SIG-M5 treated with dmso at 0.1 percent for 504 hours (cell line): ENCODE data around the gene ATG4C.
"Not testable (repeated sequence)": the region's sequence is repeated elsewhere in the genome, so short reads cannot be mapped to it uniquely, and the experiment has no call there.

Source experiments
- DNase-seq: peaks from one replicate; lab custom pipeline; 2025; ENCODE audit not compliant: unreplicated experiment; lab: John Stamatoyannopoulos, UW

Gene ATG4C

DNA sequence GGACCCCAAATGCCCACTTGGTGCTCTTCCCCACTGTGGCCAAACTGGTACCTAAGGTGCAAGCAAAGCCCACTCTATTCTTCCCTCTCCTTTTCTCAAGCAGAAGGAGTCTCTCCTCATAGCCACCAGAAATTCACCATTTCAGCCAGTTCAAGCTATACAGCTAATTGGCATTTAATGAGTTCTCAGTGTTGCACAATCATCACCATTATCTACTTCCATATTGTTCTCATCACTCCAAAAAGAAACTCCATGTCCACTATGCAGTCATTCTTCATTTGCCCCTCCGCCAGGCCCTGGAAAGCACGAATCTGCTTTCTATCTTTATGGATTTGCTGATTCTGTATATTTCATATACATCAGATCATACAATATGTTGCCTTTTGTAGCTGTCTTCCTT is 9.9 kb upstream of the ATG4C start:
- DNase-seq, result no peak

DNA sequence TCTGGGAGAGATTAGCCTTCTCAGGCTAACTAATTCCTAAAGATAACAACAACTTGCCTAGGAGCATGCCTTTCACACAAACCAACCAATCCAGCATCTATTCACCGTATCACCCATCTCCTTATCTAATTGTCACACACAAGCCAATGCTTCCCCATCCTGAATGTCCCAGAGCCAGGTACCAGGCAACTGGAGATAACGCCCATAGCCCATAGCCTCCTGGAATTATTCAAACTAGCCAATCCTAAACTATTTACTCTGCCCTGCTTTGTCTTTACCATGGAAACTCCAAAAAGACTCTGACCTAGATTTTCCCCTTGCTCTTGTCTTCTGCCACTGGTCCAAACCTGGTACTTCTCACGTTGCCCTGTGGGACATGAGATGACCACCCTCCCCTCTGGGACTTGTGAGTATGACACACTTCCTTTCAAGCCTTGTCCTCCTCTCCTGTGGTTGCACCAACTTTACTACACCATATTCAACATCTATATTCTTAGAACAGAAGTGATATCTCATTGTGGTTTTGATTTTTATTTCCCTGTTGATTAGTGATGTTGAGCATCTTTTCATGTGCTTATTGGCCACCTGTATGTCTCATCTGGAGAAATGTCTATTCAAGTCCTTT is 8.8 kb upstream of the ATG4C start:
- no peak for DNase-seq

DNA sequence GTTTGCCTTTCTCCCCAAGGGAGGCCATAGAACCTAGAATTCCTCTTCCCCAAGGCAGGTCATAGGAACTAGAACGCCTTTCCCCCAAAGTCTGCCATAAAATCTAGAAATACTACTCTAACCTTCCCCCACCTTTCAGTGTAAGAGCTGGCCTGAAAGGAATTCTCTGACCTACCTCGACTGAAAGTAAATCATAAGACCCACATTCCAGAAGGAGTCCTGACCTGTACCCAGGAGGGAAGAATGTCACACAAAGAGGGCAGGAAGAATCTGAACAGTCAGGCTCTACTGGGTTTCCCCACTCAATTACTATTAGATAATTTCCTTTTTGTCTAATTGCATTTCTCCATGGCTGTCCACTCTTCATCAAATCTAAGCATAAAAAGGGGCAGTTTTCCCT is 5.7 kb upstream of the ATG4C start:
- DNase-seq, result no peak

DNA sequence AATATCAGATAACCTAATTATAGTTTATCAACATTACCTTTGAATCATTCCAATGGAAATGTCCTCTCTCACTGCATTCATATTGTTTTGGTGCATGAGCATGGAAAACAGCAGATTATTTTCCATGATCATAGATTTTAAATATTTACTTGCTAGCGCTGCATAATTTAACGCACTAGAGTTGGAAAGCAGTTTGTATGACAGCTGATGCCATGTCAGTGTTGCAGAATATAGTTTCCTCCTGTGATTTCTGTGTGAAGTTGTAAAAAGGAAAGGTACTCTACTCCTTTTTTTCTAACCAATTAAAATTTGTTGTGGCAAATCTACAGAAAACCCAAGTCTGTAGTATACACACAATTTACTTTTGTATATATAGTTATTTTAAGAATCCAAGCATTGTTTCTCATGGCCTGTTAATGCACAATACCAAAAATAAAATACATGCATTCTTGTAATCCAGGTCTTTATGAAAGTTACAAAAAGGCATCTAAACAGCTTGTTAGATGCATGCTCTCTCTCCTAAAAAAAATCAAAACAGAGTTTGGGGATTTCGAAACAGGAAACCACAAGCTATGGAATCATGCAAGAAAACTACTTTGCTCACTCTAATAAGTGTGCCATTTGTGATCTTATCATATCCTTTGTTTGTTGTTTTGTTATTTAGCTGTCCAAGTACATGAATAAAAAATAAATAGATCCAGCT is 1.9 kb upstream of the ATG4C start:
- DNase-seq, result no peak

DNA sequence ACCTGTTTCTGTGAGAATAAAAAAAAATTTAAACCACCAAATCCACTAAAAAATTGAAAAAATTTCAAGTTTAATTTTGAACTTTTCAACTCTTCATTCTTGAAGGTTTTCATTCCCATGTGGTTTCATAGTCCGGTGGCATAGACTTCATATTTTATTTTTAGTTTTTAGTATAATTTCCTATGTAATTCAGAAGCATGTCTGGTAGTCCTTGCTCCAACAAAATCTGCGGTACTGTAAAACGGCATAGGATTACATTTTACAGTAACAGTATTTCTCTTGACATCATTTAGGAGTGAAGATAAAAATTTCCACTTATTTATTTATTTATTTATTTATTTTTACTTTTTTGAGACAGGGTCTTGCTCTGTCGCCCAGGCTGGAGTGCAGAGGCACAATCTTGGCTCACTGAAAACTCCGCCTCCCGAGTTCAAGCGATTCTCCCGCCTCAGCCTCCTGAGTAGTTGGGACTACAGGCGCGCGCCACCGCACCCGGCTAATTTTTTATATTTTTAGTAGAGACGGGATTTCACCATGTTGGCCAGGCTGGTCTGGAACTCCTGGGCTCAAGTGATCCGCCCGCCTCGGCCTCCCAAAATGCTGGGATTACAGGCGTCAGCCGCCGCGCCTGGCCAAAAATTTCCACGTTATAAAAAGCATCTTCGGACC is 1.3 kb upstream of the ATG4C start:
- DNase-seq, result not testable (repeated sequence)

DNA sequence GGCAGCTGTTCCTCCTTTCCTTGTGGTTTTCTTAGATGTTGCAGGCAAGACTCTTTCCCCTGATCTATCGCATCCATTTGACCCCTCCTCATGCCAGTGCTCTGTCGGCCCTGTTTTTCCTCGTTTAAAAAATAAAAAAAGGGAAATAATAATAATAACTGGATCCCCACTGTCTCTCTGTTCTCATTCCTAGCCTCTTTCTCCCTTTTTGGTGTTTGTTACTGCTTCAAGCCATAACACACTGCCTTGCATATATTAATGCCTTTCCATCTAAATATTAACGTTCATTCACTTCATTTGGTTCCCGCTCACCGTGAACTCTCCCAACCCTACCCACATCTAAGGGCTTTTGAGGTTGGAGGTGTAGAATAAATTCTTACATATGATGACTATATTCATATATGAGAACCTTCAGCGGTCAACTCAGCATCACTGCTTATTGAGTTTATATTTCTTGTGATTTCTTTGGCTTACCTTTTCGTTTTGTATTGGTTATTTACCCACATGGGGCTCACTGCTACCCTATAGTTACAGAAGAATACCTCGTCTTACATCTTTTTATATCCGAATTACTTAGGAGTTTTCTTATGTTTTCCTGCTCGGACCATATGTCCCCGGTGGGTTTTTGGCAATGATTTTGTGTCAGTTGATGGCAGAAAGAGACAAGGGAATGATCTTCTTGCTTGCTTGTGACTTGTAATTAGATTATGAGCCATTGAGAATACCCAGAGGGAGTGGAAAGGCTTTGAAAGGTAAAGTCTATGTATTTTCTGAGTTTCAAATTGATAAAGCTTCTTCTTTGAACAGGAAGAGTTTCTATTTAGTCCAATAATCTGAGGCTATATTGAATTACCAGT is 805 bp downstream of the ATG4C start:
- DNase-seq, result peak; percentile 69

- no peak for DNase-seq
Observed at GRCh38 chr1:62790716-62791115, 6.8 kb downstream of the ATG4C start.

GRCh38 chr1:62794053-62794452 is 10.1 kb downstream of the ATG4C start:
- no peak for DNase-seq

- DNase-seq, result peak; percentile 56
Observed at GRCh38 chr1:62796221-62796620, 12.3 kb downstream of the ATG4C start.

DNA sequence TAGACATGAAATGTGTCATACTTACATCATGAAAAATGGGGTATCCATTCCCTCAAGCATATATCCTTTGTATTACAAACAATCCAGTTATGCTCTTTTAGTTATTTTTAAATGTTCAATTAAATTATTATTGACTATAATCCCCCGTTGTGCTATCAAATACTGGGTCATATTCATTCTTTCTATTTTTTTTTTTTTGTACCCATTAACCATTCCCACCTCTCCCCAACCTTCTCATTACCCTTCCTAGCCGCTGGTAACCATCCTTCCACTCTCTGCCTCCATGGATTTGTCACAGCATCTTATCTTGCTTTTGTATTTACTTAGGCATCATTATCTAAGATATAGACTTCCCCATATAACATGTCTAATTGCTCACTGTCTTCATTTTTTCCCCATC is 15.8 kb downstream of the ATG4C start:
- DNase-seq, result no peak

DNA sequence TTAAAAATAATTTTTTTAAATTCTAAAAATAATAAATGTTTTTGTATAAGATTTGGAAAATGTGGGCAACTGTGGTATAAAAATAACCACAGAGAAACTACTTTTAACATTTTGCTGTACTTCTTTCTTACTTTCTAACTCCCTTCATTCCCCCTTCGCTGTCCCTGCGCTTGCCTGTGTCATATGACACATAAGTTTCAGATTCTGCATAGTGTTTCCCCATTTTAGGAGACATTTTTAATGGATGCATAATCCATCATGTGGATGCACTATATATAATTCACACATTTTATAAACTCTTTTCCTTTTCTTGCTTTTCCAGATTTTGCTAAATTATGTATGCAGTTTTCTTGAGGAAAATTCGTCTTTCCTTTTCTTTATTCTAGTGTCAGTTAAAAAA is 16.3 kb downstream of the ATG4C start:
- DNase-seq, result peak; percentile 44

DNA sequence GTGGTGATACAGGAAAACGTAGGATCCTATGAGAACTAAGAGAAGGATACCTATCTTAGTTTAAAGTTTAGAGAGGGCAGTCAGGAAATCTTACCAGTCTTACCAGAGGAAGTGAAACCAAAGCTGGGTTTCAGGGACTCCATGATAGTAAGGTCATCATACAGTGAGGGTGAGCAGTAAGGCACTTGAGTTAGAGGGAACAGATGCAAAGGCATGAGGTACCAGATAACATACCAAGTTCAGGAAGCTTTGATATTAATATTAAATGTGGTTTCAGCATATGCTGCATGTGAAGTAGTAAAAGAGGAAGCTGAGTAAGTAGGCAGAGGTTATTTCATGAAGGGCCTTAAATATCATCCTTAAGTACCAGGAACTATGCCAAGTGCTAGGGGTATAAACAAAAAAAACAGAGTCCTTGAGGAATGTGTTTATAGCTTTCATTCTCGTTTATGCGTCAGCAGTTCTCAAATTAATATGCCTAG is 16.9 kb downstream of the ATG4C start:
- peak; percentile 75 for DNase-seq

GRCh38 chr1:62809788-62810187 is 25.9 kb downstream of the ATG4C start:
- no peak for DNase-seq

GRCh38 chr1:62810420-62811274 is 26.7 kb downstream of the ATG4C start:
- peak; percentile 8 for DNase-seq

GRCh38 chr1:62823556-62823955 is 39.6 kb downstream of the ATG4C start:
- DNase-seq, result no peak

DNA sequence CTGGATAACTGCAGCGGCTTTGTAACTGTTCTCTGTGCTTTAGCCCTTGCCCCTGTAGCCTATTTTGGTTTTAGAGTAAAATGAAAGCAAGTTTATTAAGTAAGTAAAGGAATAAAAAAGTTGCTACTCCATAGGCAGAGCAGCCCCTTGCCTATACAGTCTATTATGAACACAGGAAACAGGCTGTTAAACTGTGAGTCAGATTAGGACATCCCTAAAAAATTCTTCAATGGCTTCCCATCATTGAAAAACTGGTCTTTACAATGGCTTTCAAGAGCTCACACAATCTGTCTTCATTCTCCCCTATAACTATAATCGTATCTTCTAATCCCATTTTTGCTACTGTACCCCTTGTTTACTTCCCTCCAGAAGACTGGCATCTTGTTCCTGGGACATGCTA is 43.0 kb downstream of the ATG4C start:
- no peak for DNase-seq

DNA sequence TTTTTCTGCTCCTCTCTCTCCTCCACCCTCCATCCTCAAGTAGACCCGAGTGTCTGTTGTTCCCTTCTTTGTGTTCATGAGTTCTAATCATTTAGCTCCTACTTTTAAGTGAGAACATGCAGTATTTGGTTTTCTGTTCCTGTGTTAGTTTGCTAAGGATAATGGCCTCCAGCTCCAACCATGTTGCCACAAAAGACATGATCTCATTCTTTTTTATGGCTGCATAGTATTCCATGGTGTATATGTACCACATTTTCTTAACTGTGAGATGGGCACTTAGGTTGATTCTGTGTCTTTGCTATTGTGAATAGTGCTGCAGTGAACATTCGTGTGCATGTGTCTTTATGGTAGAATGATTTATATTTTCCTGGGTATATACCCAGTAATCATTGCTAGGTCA is 43.9 kb downstream of the ATG4C start:
- DNase-seq, result not testable (repeated sequence)

DNA sequence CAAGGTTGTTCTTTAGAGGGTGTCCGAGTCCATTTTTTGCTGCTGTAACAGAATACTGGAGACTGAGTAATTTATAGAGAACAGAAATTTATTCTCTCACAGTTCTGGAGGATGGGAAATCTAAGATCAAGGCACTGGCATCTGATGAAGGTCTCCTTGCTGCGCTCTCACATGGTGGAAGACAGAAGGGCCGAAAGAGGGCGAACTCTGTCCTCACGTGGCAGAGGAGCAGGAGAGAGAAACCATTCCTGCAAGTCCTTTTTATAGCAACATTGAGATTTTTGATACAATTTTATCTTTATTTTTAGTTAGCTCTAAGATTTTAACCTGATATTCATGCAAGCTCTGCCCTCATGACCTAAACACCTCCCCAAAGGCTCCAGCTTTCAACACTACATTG is 48.3 kb downstream of the ATG4C start:
- no peak for DNase-seq

DNA sequence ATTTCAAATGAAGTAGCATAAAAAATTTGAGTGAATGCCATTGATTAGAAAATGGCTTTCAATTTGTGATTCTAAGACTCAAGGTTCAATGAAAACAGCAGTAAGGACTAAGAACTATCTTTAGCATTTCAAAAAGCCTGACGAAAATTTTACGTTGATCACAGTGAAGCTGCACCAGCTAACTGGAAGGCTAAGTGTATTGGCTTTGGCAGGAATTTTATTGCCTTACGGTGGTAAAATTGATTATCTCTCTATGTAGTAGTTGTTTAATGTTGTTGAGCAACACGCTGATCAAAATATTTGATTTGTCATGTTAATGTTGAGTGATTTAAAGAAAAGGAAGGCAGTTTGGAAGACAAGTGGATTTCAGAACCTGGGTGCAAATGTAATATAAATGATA is 49.6 kb downstream of the ATG4C start:
- DNase-seq, result no peak

DNA sequence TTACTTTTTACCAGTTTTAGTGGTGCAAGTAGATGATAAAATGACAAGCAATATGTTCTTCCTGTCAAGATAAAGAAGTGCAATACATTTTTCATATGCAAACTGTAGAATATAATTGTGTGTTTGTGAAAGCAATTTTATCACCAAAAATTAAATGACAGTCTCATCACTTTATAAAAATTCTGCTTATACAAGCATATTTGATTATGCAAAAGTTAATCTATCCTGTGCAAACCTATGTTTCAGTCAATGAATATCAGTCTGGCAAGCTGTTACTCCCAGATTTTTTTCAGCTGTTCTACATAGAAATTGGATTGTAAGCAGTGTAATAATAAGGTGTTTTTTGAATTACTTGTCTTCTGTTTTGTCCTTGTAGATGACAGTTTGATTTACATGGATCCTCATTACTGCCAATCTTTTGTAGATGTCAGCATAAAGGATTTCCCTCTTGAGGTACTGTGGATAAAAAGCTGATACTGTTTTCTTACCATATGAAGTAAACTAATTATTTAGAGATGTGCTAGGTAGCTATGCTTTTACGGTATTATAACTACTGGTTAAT is 50.5 kb downstream of the ATG4C start:
- no peak for DNase-seq
